SK-MEL-5 (cell line): ENCODE data around the gene CAMTA1. TPM values are rescaled to one million over a fixed set of nuclear protein-coding genes. Genes with fewer than 3 reads are reported as not detected.

ENCODE experiments used
- DNase-seq: peaks from one replicate; pipeline ENCODE4 v3.0.0-alpha.2; 2016; ENCODE audit warnings: low read depth, low spot score
- in situ Hi-C: cut with HindIII; loops from 2 replicates; pipeline ENCODE4 v1.10.0; 2016; ENCODE audit warnings: low sequenced_read_pairs, high pct_unique_total_duplicates, low pct_unique_long_range_greater_than_20kb
- total RNA-seq: library from RNA; depleted of rRNA; stranded (reverse); fragments of >200 nt; shearing (Covaris generic); gene quantifications from 2 replicates; pipeline ENCODE4 v1.2.3, GENCODE V29; 2014

CAMTA1 gene
- total RNA-seq, 1 experiment from 2014 or later, result 47.4 TPM

DNA sequence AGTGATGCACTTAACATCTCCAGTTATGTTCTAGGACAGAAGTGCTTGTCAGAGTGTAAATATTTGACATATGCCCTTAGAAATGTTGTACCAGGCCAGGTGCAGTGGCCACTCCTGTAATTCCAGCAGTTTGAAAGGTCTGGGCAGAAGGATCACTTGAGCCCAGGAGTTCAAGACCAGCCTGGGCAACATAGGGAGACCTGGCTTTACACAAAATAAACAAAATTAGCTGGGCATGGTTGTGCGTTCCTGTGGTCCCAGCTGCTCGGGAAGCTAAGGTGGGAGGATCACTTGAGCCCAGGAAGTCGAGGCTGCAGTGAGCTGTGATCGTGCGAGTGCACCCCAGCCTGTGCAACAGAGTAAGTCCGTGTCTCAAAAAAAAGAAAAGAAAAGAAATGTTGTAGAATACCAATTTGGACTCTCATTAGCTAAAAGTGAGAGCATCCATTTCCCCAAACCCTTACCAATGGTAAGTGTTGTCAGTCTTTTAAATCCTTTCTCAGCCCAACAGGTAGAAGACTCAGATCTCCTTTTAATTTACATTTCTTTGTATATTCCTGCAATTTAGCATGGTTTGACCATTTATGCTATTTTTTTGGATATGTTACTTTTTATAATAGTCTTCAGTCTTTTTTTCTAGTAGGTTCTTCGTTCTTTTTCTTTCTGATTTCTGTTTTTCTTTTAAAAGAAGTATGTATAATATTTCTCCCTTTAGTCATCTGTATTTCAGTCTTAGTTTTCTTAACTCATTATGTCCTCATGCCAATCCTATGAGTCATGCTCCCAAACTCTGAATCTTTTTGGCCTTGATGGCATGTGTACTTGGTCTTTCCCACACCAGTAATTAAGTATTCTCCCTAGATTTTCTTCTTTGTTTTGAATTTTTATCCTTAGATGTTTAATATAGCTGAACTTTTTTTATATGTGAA lies 74.4 kb downstream of the CAMTA1 start:
- DNase-seq, result no peak
- in situ Hi-C loops, result no loop called here

DNA sequence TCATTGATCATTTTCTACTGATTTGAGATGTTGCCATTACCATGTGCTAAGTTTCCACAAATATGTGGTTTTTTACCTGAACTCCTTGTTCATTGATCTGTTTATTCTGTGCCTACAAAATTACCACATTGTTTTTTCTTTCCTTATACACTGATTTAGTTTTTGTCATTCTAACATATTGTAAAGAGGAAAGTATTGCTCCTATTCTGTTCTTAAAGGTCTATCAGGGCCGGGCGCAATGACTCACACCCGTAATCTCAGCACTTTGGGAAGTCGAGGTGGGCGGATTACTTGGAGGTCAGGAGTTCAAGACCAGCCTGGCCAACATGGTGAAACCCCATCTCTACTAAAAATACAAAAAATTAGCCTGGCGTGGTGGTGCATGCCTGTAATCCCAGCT lies 75.1 kb downstream of the CAMTA1 start:
- in situ Hi-C loops, result no loop called here
- no peak for DNase-seq

DNA sequence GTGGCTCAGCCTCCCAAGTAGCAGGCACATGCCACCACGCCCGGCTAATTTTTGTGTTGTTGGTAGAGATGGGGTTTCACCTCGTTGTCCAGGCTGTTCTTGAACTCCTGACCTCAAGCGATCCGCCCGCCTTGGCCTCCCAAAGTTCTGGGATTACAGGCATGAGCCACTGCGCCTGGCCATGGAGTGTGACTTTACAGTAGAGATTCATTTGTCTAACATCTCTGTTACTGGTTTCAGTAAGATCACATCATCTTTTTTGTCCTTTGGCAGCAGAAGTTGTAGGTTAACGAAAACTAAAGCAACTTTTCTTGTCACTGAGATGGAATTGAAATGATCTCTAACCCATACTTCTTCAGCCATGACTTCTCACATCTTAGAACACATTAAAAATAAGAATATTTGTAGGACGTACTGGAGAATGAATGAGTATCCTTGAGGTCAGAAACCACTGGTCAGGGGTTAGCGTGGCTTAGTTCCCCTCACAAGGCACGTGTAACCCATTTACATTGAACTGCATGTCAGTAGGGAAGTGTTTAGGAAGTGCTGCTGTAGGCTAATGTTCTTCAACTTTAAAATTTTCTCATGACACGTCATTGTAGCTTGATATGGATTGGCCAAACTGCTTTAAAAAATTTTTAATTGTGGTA lies 75.9 kb downstream of the CAMTA1 start:
- in situ Hi-C loops, result no loop called here
- DNase-seq, result no peak

DNA sequence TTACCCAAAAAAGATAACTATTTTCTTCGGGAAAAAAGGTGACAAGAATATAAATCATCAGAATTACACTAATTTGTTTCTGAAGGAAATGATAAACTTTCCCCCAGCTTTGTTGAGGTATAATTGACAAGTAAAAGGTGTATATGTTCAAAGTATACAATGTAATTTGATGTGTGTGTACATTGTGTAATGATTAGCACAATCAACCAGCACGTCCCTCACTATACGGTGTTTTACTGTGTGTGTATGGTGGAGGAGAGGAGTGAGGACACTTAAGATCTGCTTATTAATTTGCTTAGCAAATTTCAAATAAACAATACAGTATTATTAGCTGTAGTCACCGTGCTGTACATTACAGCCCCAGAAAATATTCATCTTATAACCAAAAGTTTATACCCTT lies 77.7 kb downstream of the CAMTA1 start:
- in situ Hi-C loops, result no loop called here

DNA sequence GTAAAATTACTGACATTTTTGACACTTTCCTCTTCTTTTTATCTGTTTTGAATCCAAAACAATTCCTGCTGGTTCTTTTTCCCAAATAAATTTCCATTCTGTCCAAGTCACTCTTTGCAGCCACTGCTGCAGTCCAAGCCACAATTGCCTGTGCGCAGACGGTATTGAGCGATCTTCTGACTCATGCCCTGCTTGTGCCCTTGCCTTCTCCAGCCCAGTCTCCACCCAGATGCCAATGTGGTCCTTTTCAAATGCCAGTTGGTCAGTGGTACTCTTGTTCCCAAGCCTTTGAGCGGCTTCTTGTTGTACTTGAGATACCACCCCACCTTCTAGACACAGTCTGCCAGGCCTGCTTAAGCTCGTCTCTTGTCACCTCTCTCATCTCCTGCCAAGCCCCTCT lies 78.9 kb downstream of the CAMTA1 start:
- DNase-seq, result no peak
- in situ Hi-C loops, result no loop called here

More for the DNA sequence above, 77.7 kb downstream of the CAMTA1 start:
- no peak for DNase-seq

DNA sequence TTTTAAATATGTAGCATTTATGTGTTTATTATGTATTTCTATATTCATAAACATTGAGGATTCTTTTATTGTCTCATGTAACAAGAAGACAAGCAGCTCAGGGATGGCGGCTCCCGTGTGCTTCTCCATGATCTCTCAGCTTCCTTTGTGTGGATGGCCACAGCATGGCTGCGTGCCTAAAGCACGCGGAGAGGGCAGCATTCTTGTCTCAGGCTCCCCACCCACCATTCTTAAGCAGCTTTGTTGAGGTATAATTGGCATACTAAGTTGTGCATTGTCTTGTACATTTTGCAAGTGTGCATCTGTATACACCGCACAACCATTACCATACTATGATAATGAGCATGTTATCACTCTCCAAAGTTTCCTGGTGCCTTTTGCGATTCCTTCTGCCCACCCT lies 81.6 kb downstream of the CAMTA1 start:
- DNase-seq, result no peak
- in situ Hi-C loops, result no loop called here

DNA sequence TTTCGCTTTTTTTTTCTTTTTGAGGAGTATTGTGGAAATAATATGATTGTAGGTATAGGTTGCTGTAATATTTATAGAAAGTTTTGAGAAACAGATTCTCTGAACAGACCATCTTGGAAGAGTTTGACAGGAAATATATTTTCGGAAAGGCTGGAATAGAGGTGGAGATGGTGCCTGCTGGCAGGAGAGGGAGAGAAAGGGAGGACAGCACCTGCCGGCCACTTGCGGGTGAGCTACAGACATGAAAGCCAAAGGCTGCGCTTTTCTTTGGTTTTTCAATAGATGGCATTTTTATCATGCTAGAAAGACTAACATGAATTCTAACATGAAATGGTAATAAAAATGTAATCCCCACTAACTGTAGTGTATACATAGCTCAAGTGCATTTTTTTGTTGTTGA lies 82.1 kb downstream of the CAMTA1 start:
- in situ Hi-C loops, result no loop called here

DNA sequence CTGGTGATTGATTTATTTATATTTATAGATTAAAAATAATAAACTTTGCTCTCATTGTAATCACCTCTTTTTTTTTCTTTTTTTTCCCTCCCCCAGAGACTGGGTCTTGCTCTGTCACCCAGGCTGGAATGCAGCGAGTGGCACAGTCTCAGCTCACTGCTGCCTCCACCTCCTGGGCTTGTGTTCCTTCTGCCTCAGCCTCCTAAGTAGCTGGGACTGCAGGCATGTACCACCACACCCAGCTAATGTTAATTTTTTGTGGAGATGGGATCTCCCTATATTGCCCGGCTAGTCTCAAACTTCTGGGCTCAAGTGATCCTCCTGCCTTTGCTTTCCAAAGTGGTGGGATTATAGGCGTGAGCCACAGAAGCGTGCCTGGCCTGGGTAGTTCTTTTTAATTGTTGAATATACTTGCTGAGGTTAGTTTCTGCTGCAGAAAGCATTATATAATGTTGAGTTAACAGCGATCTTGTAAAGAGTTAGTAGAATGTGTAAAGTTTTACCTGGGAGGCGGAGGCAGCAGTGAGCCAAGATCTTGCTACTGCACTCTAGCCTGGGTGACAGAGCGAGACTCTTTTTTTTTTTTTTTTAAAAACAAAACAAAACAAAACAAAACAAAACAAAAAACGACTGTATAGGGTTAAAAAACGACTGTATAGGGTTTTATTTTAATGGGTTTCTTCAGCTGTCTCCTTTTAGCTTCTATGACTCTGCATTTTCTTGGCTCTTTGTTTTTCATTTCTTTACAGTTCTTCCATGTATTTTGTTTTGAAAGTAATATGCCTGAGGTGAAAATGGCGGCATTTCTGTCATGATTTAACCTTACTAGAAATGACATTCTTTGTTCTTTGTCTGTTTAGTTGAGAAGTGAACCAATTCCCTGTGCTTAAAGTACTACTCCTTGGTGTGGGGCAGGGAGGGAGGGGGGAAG lies 82.7 kb downstream of the CAMTA1 start:
- in situ Hi-C loops, result no loop called here
- no peak for DNase-seq

More for the DNA sequence above, 82.1 kb downstream of the CAMTA1 start:
- no peak for DNase-seq

DNA sequence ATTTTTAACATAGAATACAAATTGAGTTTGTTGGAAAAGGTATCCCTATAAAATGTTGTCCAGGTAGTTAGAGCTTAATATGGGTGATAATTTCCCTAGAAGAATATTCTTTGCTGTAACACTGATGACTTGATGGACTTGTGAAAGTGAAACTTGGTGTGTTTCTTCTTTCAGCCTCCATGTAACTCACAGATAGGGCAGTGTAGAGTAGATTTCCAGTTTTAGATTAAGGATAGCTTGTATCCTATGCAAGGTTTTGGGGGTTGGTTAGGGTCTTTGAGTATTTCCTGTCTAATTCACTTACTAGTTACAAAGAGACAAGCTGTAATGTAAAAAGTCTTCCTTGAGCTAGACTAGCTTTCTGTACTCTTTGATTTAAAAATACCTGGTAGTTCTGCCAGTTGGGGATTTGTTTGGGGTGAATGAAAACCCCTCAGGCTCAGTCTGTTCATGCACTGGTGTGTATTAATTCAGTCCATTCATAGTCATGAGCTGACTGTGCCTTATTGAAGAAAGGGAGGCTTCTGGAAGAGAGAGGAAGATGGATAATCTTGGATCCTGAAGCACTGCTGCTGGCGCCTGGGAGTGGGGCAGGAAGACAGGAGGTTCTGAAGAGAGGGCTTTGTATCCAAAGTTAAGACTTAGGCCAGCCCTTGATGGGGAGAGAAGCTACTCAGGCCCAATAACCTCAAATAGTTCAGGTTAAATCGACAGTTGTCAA lies 83.6 kb downstream of the CAMTA1 start:
- in situ Hi-C loops, result no loop called here

DNA sequence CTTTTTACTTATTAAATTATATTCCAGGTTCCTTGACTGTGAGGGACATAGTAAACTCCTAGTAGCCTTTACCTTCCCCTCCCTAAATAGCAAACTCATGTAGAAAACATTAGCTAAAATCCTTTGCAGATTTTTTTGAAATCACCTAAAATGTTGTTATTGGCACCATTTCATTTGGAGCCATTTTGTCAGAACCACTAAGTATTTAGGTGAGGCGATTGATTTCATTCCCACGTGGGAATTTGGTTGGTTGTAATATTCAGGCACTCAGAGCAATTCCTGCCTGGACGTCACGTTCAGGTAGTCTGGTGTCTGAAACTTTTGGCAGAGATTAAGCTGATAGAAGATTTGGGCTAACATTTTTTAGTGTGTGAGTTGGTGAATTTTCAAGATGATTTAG lies 84.3 kb downstream of the CAMTA1 start:
- in situ Hi-C loops, result no loop called here
- DNase-seq, result no peak

More for the DNA sequence above, 83.6 kb downstream of the CAMTA1 start:
- peak; percentile 71 for DNase-seq

DNA sequence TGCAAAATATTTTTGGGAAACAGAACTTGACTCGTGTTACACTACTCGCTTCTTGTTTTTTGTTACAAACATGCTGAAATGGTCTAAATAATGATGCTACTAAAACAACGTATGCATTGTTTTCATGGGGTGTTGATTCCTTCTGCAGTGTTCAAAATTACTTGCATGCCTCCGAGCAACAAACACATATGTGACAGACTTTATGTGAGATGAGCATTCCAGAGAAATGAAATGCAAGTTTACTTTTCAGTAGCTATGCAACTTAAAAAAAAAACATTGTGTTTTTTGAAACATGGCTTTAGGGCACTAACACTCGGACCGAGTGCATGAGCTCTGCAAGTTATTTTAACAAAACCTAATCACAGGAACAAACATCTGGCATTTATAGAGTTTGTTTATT lies 84.8 kb downstream of the CAMTA1 start:
- in situ Hi-C loops, result no loop called here
- peak; percentile 54 for DNase-seq

DNA sequence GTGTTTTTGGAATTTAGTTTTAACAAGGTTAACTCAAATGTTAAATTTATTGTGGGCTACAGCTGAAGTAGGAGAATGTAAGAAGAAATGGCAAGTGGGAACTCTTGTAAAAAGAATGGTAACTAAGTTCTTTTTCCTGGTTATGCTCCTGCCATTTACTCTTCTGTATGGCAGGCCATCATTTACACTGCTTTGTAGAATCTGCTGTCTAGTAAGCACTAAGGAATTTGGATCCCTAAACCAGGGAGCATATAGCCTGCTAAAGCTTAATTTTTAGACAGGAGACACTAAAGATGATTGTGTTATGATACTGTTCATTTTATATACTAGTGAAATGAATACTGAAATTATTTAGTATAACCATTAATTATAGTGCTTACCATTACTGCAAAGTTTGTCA lies 85.3 kb downstream of the CAMTA1 start:
- in situ Hi-C loops, result no loop called here
- no peak for DNase-seq

DNA sequence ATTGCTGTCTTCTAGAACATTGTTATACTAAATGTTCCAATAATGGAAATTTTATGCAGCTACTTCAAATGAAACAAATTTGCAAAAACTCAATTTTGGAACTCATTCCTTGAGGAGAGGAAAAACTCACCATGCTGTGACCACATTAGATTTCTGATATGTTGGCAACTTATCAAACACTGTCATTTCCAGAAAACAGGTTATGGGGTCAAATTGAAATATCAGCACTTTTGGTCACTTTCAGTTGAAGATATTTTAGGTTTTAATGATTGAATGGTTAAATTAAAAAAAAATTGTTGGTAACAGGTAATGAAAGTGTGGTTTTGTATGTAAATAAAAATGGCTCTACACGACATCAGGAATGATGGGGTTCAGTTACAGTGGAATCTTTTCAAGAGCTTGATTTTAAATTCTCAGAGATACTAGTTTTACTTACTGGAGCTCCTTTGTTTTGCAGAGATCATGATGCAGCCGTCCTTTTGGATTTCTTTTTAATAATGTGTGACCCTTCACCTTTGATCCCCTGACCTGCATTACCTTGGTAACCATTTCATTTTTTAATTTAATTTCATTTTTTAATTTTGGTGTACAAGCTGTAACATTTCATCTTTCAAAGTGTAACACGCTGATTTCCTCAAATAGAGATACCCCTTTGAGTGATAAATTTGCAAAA lies 86.2 kb downstream of the CAMTA1 start:
- no peak for DNase-seq
- in situ Hi-C loops, result no loop called here

DNA sequence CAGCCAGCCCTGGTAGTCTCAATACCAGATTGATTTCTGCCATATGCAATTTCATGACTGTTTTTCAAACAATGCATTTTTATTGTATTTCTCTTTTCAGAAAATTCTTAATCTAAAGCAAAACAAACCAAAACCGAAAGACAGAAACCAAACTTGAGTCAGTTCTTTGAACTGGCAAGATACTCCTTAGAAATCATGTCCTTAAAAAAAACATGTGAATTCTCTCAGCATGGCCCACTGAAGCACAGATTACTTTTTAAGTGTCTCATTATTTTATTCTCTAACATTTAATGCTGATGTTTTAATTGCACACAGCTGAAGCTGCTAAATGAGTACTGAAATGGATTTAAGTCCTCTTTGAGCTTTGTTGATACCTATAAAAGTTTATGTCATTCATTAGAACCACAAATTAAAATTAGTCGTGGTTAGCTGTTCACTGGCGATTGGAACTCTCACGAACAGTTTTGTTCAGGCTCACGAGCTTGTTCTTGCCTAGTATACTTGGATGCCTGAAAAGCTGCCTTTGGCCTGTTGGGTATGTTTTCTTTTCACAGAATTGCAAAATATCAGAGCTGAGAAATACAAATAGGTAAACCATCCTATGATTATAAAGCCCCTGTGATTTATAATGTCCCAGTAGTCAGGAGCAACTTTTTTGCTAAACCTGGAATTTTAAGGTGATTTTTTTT lies 87.5 kb downstream of the CAMTA1 start:
- DNase-seq, result no peak
- in situ Hi-C loops, result no loop called here

DNA sequence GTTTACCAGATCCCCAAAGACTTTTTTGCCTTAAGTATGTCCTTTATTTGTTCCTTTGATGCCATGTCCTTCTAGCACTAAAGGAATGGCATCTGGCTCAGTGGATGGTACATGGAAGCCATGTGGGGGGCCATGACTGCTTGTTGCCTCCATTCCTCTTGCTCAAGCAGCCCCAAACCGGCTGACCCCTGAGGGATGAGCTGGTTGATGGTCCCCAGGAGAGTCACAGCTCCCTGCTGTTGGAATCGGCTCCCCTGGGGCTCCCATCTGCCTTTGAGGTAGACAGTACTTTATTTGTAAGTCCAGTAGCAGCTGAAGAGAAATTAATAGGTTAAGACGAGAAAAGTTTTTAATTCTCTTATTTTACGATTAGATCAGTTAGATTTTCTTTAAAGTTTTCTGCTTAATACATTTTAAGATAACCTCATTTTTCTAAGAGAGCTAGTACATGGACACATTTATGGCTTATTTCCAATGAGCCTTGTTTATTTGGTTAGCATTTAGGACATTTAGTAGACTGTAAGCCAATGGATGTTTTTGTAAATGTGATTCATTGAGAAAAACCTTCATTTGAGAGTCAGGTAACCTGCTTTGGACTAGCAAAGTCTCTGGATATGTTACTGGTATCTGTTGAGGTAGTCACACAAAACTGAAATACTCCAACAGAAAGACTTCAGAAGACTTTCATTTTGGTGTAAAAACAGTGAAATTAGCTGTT lies 88.2 kb downstream of the CAMTA1 start:
- in situ Hi-C loops, result no loop called here
- no peak for DNase-seq

DNA sequence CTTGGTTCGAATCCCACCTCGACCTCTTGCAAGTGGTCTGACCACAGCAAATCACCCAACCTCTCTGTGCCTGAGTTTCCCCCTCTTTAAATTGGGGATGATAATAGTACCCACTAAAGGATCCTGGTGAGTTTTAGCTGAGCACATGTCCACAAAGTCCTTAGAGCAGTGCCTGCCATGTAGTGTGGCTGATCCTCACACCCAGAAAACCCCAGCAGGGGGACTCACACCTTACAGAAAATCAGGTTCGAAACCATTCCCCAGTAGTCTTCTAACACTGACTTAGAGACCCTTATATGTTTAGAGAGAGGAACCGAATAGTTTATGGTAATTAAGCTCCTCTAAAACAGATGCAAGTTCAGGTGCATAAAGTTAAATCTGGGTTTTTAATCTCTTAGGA lies 89.0 kb downstream of the CAMTA1 start:
- DNase-seq, result no peak
- in situ Hi-C loops, result no loop called here
